ENCODE results near the gene ALK.

GRCh38 chr2:29347774-29348461 lies 573.5 kb downstream of the ALK start:
- no peak for TF ChIP-seq SIN3A (IDR thresholded peaks at IDR 0.05; ENCODE audit: borderline replicate concordance, insufficient read depth, low read length)
- no peak for TF ChIP-seq POLR2AphosphoS5 (IDR thresholded peaks at IDR 0.05; ENCODE audit: low read depth, low read length)
- TF ChIP-seq, protein P1, sequence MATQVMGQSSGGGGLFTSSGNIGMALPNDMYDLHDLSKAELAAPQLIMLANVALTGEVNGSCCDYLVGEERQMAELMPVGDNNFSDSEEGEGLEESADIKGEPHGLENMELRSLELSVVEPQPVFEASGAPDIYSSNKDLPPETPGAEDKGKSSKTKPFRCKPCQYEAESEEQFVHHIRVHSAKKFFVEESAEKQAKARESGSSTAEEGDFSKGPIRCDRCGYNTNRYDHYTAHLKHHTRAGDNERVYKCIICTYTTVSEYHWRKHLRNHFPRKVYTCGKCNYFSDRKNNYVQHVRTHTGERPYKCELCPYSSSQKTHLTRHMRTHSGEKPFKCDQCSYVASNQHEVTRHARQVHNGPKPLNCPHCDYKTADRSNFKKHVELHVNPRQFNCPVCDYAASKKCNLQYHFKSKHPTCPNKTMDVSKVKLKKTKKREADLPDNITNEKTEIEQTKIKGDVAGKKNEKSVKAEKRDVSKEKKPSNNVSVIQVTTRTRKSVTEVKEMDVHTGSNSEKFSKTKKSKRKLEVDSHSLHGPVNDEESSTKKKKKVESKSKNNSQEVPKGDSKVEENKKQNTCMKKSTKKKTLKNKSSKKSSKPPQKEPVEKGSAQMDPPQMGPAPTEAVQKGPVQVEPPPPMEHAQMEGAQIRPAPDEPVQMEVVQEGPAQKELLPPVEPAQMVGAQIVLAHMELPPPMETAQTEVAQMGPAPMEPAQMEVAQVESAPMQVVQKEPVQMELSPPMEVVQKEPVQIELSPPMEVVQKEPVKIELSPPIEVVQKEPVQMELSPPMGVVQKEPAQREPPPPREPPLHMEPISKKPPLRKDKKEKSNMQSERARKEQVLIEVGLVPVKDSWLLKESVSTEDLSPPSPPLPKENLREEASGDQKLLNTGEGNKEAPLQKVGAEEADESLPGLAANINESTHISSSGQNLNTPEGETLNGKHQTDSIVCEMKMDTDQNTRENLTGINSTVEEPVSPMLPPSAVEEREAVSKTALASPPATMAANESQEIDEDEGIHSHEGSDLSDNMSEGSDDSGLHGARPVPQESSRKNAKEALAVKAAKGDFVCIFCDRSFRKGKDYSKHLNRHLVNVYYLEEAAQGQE (IDR thresholded peaks at IDR 0.05; ENCODE audit: insufficient read depth in 1 of 2, low read depth in 2 of 2, low read length in 2 of 2), result no peak
- no peak for TF ChIP-seq TAF1 (IDR thresholded peaks at IDR 0.05; ENCODE audit: borderline replicate concordance, insufficient read depth, low read length)
